ENCODE measurements around the gene LYPD1.

Gene LYPD1

GRCh38 chr2:132680544-132680943, 10.5 kb upstream of the LYPD1 start:
- no peaks in the 10 kb centered on the region for H3K27me3 ChIP-seq (ENCODE audit: low read depth)

GRCh38 chr2:132678483-132678882, 8.5 kb upstream of the LYPD1 start:
- in situ Hi-C loops (cut with MboI; ENCODE audit: low sequenced_read_pairs): no loop called here
- H3K36me3 ChIP-seq (replicated peaks): no peaks in the 10 kb centered on the region
- H3K4me1 ChIP-seq: no peaks in the 10 kb centered on the region

More at GRCh38 chr2:132680544-132680943, 10.5 kb upstream of the LYPD1 start:
- Histone ChIP-seq H3K9me3 (no peaks in the 10 kb centered on the region), H3K36me3 (replicated peaks) (no peaks in the 10 kb centered on the region), H3K4me1 (no peaks in the 10 kb centered on the region), H3K4me3 (no peak overlapping the region)
- DNase-seq (ENCODE audit: low spot score in 2 of 2): no peak
- in situ Hi-C loops (cut with MboI; ENCODE audit: low sequenced_read_pairs): no loop called here

GRCh38 chr2:132677661-132678060, 7.7 kb upstream of the LYPD1 start:
- in situ Hi-C loops (cut with MboI; ENCODE audit: low sequenced_read_pairs): no loop called here
- Histone ChIP-seq H3K4me3 (no peak overlapping the region), H3K36me3 (replicated peaks) (no peaks in the 10 kb centered on the region), H3K27me3 (ENCODE audit: low read depth) (no peaks in the 10 kb centered on the region), H3K9me3 (no peaks in the 10 kb centered on the region), H3K4me1 (no peaks in the 10 kb centered on the region)
- no peak for DNase-seq (ENCODE audit: low spot score in 2 of 2)

More at GRCh38 chr2:132678483-132678882, 8.5 kb upstream of the LYPD1 start:
- no peak for DNase-seq (ENCODE audit: low spot score in 2 of 2)
- Histone ChIP-seq H3K9me3 (no peaks in the 10 kb centered on the region), H3K27me3 (ENCODE audit: low read depth) (no peaks in the 10 kb centered on the region), H3K4me3 (no peak overlapping the region)

GRCh38 chr2:132676999-132677398, 7.0 kb upstream of the LYPD1 start:
- H3K9me3 ChIP-seq: no peaks in the 10 kb centered on the region
- in situ Hi-C loops (cut with MboI; ENCODE audit: low sequenced_read_pairs): no loop called here
- no peak for DNase-seq (ENCODE audit: low spot score in 2 of 2)
- no peaks in the 10 kb centered on the region for H3K4me1 ChIP-seq
- no peaks in the 10 kb centered on the region for H3K27me3 ChIP-seq (ENCODE audit: low read depth)
- no peak overlapping the region for H3K4me3 ChIP-seq
- no peaks in the 10 kb centered on the region for H3K36me3 ChIP-seq (replicated peaks)

- Histone ChIP-seq H3K4me3 (no peak overlapping the region), H3K27me3 (ENCODE audit: low read depth) (peaks cover 4% of the 10 kb centered on the region), H3K9me3 (no peaks in the 10 kb centered on the region), H3K36me3 (replicated peaks) (no peaks in the 10 kb centered on the region), H3K4me1 (no peaks in the 10 kb centered on the region)
- in situ Hi-C loops (cut with MboI; ENCODE audit: low sequenced_read_pairs): no loop called here
- DNase-seq (ENCODE audit: low spot score in 2 of 2): no peak
Observed at GRCh38 chr2:132671151-132671835, 1.3 kb upstream of the LYPD1 start.

- Histone ChIP-seq H3K4me3 (no peak overlapping the region), H3K27me3 (ENCODE audit: low read depth) (peaks cover 4% of the 10 kb centered on the region)
- DNase-seq (ENCODE audit: low spot score in 2 of 2): no peak
Observed at GRCh38 chr2:132670496-132671150, 618 bp upstream of the LYPD1 start.

GRCh38 chr2:132668987-132669907, 758 bp downstream of the LYPD1 start:
- Histone ChIP-seq H3K27me3 (ENCODE audit: low read depth) (peaks cover 4% of the 10 kb centered on the region), H3K4me3 (no peak overlapping the region)
- in situ Hi-C loops (cut with MboI; ENCODE audit: low sequenced_read_pairs): no loop called here

More at GRCh38 chr2:132670496-132671150, 618 bp upstream of the LYPD1 start:
- Histone ChIP-seq H3K9me3 (no peaks in the 10 kb centered on the region), H3K36me3 (replicated peaks) (no peaks in the 10 kb centered on the region), H3K4me1 (no peaks in the 10 kb centered on the region)
- in situ Hi-C loops (cut with MboI; ENCODE audit: low sequenced_read_pairs): no loop called here

GRCh38 chr2:132668189-132668823, 1.7 kb downstream of the LYPD1 start:
- H3K27me3 ChIP-seq (ENCODE audit: low read depth): peaks cover 4% of the 10 kb centered on the region
- no peaks in the 10 kb centered on the region for H3K4me1 ChIP-seq
- no peaks in the 10 kb centered on the region for H3K36me3 ChIP-seq (replicated peaks)
- H3K4me3 ChIP-seq: no peak overlapping the region
- no peak for DNase-seq (ENCODE audit: low spot score in 2 of 2)
- H3K9me3 ChIP-seq: no peaks in the 10 kb centered on the region
- in situ Hi-C loops (cut with MboI; ENCODE audit: low sequenced_read_pairs): no loop called here

More at GRCh38 chr2:132668987-132669907, 758 bp downstream of the LYPD1 start:
- H3K9me3 ChIP-seq: no peaks in the 10 kb centered on the region
- H3K36me3 ChIP-seq (replicated peaks): no peaks in the 10 kb centered on the region
- no peak for DNase-seq (ENCODE audit: low spot score in 2 of 2)
- no peaks in the 10 kb centered on the region for H3K4me1 ChIP-seq

GRCh38 chr2:132667706-132668105, 2.3 kb downstream of the LYPD1 start:
- Histone ChIP-seq H3K4me3 (no peak overlapping the region), H3K9me3 (no peaks in the 10 kb centered on the region), H3K36me3 (replicated peaks) (no peaks in the 10 kb centered on the region), H3K4me1 (no peaks in the 10 kb centered on the region), H3K27me3 (ENCODE audit: low read depth) (peaks cover 4% of the 10 kb centered on the region)
- no peak for DNase-seq (ENCODE audit: low spot score in 2 of 2)
- in situ Hi-C loops (cut with MboI; ENCODE audit: low sequenced_read_pairs): no loop called here

- peaks cover 4% of the 10 kb centered on the region for H3K27me3 ChIP-seq (ENCODE audit: low read depth)
- in situ Hi-C loops (cut with MboI; ENCODE audit: low sequenced_read_pairs): no loop called here
- no peak for DNase-seq (ENCODE audit: low spot score in 2 of 2)
- H3K4me1 ChIP-seq: no peaks in the 10 kb centered on the region
- no peaks in the 10 kb centered on the region for H3K36me3 ChIP-seq (replicated peaks)
- no peak overlapping the region for H3K4me3 ChIP-seq
- H3K9me3 ChIP-seq: no peaks in the 10 kb centered on the region
Observed at GRCh38 chr2:132665401-132666140, 4.4 kb downstream of the LYPD1 start.

GRCh38 chr2:132664096-132664495, 5.9 kb downstream of the LYPD1 start:
- DNase-seq (ENCODE audit: low spot score in 2 of 2): no peak
- Histone ChIP-seq H3K36me3 (replicated peaks) (no peaks in the 10 kb centered on the region), H3K4me3 (no peak overlapping the region), H3K9me3 (no peaks in the 10 kb centered on the region), H3K4me1 (no peaks in the 10 kb centered on the region), H3K27me3 (ENCODE audit: low read depth) (peaks cover 2% of the 10 kb centered on the region; the same call in 1 of the 2 replicates)
- in situ Hi-C loops (cut with MboI; ENCODE audit: low sequenced_read_pairs): no loop called here

GRCh38 chr2:132662732-132663131, 7.3 kb downstream of the LYPD1 start:
- Histone ChIP-seq H3K9me3 (no peaks in the 10 kb centered on the region), H3K27me3 (ENCODE audit: low read depth) (0 out of 2 replicates have a peak, but pooled peaks cover 2% of the 10 kb centered on the region), H3K4me3 (no peak overlapping the region), H3K4me1 (no peaks in the 10 kb centered on the region), H3K36me3 (replicated peaks) (no peaks in the 10 kb centered on the region)
- in situ Hi-C loops (cut with MboI; ENCODE audit: low sequenced_read_pairs): no loop called here
- no peak for DNase-seq (ENCODE audit: low spot score in 2 of 2)

GRCh38 chr2:132659331-132659730, 10.7 kb downstream of the LYPD1 start:
- H3K4me3 ChIP-seq: no peak overlapping the region
- no peaks in the 10 kb centered on the region for H3K9me3 ChIP-seq
- no peaks in the 10 kb centered on the region for H3K36me3 ChIP-seq (replicated peaks)
- no peaks in the 10 kb centered on the region for H3K27me3 ChIP-seq (ENCODE audit: low read depth)
- in situ Hi-C loops (cut with MboI; ENCODE audit: low sequenced_read_pairs): no loop called here
- no peak for DNase-seq (ENCODE audit: low spot score in 2 of 2)
- no peaks in the 10 kb centered on the region for H3K4me1 ChIP-seq

Measured in HAP-1 (cell line).